Activated CD4-positive, alpha-beta T cell treated with anti-CD3 and anti-CD28 coated beads for 24 hours (primary cell): ENCODE results near the gene GRIN1.
A peak's percentile ranks its signal among the peaks of the same experiment; 100 is the strongest.

Source experiments
- DNase-seq, 2 donors: peaks; one replicate each; pipeline ENCODE4 v3.0.0-alpha.2; 2020; ENCODE audit warnings: low read depth in 2 of 2

The GRIN1 gene

DNA sequence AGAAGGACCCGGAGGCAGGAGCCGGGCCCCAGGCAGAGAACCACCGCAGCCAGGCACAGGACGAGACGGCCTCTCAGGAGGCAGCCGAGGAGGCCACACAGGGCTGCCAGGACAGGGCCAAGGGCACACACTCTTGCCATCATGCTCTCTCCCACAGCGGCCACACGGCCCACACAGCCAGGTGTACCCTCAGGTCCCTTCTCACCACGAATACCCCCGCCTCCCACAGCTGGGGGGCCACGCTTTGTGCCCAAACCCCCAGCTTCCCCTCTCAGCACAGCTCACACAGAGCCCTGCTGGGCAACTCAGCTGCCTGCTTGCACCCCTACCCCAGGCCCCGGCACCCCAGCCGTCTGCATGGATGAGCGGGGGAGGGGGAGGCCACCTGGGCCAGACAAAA is 54.8 kb downstream of the GRIN1 start:
- no peak for DNase-seq

DNA sequence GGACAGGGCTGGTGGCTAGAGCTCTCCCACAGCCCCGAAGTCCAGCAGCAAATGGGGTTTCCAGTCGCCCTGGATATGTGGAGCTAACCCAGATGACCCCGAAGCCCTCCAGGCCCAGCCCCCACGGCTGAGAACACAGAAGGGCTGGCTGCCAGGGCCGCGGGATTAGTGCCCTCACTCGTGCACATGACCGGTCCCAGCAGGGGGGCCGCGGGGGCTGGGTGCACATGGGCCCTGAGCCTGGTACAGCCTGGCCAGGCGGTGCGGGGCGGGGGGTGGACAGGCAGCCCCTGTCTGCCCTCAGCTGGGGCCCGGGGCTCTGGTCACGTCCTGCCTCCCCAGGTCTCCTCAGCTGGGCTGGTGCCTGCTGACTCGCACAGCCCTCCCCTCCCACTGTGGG is 55.4 kb downstream of the GRIN1 start:
- DNase-seq: no peak

DNA sequence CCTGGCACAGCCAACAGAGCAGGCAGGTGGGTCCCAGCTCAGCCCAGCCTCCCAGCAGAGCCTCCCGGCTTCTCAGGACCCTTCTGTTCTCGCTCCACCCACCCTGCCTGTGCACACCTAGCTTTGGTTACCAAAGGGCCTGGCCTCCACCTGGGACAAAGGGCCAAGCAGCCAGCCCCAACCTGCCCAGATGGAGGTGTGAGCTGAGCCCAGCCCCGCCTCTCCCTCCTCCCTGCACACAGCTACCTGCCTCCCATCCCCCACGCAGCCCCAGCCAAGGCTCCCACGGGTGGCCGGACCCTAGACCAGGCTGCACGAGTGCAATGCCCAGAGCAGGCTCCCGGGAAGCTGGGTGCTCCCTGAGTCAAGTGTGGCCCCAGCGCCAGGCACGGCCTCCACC is 56.0 kb downstream of the GRIN1 start:
- no peak for DNase-seq

DNA sequence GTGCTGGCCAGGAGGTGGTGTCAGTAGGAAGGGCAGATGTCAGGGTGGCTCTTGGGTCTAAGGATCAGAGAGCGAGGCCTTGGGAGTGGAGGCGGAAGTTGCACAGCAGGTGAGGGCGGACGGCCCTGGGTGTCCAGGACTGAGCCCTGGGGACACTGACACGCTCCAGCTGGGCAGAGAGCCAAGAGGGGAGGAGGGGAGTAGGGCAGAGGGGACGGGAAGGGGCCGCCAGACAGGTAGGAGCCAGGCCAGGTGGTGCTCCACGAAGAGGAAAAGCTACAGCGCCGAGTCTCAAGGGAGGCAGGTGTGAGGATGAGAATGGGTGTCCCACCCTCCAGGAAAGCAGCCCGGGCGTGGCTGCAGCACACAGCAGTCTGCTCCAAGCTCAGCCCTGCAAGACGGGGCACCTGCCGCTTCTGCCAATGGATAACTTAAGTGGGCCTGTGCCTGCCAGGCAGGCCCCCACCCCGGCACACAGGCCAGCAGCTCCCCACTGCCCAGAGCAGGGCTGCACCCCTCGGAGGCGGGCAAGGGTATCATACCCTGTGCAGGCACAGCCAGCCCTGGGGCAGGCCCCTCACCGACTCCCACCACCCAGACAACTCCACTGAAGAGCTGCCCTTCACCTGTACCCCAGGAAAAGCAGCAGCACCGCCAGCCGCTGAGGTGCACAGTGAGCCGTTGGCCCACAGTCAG is 56.7 kb downstream of the GRIN1 start:
- DNase-seq: no peak

DNA sequence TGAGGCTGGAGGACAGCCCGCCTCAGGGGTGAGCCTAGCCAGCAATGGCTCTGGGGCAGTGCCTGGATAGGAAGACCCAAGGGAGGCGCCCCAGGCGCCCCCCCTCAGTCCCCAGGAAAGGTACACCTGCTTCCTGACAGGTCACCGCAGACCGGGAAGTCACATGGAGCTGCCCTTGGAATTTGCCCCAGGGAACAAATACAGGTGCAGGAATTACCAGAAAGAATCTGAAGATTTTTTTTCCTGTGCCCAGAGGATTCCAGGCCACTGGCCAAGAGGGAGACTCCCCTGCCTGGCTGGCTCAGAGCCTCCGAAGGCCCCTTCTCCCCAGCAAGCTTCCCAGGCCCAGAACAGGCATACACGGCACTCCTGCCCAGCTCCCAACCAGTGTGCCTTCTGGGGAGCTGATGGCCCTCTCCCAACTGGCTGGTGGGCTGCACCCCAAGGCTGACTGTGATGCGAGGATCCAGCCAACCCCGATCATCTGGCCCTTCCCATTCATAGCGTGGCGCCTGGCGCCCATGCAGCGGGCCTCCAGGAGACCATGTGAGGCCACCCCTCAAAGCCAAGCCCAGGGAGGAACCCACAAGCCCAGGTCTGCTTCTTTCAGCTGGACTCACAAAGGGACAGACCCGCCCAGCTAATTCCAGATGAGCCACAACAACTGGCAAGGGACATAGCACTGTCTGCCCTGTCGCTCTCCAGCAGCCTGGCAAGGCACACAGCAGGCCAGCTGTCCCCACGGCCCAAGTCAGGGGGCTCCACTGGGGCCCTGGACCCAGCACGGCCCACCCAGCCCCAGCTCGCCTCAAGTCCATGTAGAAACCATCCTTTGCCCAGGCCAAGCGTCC is 59.3 kb downstream of the GRIN1 start:
- no peak for DNase-seq

DNA sequence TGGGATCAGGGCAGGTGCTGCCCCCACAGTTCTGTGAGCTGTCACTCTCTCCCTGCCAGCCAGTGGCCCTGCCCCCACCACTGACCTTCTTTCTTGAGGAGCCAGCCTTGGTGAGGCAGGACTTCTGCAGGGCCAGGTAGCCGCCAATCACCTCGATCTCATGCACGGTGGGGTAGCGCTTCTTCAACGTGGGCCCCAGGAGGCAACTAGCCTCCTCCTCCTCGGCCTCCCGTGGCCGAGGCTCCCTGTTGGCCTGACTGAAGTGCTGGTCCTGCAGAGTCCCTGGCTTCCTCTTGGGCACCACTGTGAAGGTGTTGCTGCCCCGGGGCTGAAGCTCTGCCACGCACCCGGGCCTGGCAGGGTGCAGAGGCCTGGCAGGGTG is 59.9 kb downstream of the GRIN1 start:
- DNase-seq: no peak

DNA sequence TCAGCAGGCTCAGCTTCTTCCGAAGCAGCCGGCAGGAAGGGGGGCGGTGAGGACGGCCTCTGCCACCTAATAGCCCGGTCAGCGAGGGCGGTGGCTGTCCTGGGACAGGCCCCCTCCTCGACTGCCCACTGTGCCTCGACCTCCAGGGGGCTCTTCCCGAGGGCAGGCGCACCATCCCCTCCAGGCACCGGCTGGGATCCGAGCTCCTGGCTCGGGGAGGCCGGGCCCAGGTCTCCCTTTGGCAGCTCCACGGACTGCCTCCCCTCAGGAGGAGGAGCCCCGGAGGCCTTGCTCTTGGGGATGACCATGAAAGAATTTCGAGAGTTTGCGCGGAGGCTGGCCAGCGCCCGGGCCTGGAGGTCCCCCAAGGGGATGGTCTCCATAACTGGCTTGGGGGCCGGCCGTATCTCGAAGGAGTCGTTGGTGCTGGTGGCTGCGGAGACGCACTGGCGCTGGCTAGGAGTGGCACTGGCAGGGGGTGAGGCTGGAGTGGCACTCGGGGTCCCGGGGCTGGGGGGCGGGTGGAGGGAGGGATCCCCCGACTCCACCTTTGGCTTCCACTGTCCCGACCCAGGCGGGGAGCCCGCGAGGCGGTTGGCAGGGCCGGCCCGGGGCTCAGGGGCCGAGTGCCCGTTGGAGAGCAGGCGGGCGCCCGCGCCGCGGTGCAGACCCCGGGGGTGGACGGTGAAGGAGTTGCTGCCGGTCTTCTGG is 60.6 kb downstream of the GRIN1 start:
- no peak for DNase-seq

- DNase-seq: peak; percentile 96 to 98
Measured at GRCh38 chr9:137200311-137201204, 61.6 kb downstream of the GRIN1 start, which contains the start of gene TPRN. Gene TPRN (minus strand): TSS chr9:137200741. CDS start chr9:137200711, 30 bp downstream.

GRCh38 chr9:137201205-137201868 is 62.4 kb downstream of the GRIN1 start:
- no peak for DNase-seq

GRCh38 chr9:137202966-137203365 is 64.0 kb downstream of the GRIN1 start:
- no peak for DNase-seq

DNA sequence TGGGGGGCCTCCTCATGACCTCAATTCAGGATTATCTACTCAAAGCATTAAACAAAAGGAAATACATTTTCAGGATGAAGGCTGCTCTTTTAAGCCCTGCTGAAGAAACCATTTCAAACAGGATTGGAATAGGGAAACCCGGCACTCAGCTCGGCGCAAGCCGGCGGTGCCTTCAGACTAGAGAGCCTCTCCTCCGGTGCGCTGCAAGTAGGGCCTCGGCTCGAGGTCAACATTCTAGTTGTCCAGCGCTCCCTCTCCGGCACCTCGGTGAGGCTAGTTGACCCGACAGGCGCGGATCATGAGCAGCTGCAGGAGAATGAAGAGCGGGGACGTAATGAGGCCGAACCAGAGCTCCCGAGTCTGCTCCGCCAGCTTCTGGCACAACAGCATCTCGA is 65.8 kb downstream of the GRIN1 start:
- no peak for DNase-seq

- DNase-seq: peak; percentile 84 to 93
Measured at GRCh38 chr9:137205126-137206069, 66.4 kb downstream of the GRIN1 start, which contains the start of the genes NDOR1 and TMEM203. Gene NDOR1 (plus strand): TSS chr9:137205700. CDS start chr9:137205778, 78 bp downstream. Gene TMEM203 (minus strand): TSS chr9:137205648. CDS start chr9:137205414, 234 bp downstream.

GRCh38 chr9:137206602-137207001 is 67.6 kb downstream of the GRIN1 start:
- no peak for DNase-seq

GRCh38 chr9:137211532-137211931 is 72.6 kb downstream of the GRIN1 start:
- DNase-seq: no peak

GRCh38 chr9:137212520-137212919 is 73.6 kb downstream of the GRIN1 start:
- no peak for DNase-seq

GRCh38 chr9:137213160-137214060 is 74.5 kb downstream of the GRIN1 start:
- DNase-seq: no peak

GRCh38 chr9:137214620-137215019 is 75.7 kb downstream of the GRIN1 start:
- DNase-seq: no peak

GRCh38 chr9:137215196-137215986 is 76.4 kb downstream of the GRIN1 start:
- no peak for DNase-seq
